Measurements from ENCODE around the gene RPRD1B. TPM values are rescaled to one million over a fixed set of nuclear protein-coding genes. Genes with fewer than 3 reads are reported as not detected.

Gene RPRD1B
- total and polyA plus RNA-seq, 2 of the 13 experiments (the other 11 are each of a cell fraction or from before 2014, with no cell fraction given): 31.1 to 41.5 TPM

GRCh38 chr20:38123021-38123587 is 89.6 kb downstream of the RPRD1B start (continued):
- peak; percentile 46; the same call in 1 of the 2 replicates for TF ChIP-seq MXD3 (CRISPR knock-in tag; IDR thresholded peaks at IDR 0.05)
- TF ChIP-seq ZNF687 (CRISPR knock-in tag; IDR thresholded peaks at IDR 0.05): peak; percentile 46
- no peak for TF ChIP-seq ZKSCAN8 (CRISPR knock-in tag; IDR thresholded peaks at IDR 0.05; ENCODE audit: borderline replicate concordance)
- no peak for TF ChIP-seq CHD4 (IDR thresholded peaks at IDR 0.05; ENCODE audit: borderline replicate concordance, low read length)
- TF ChIP-seq RXRB (CRISPR knock-in tag; IDR thresholded peaks at IDR 0.05; ENCODE audit: borderline replicate concordance): no peak; the same call in 1 of the 2 replicates
- TF ChIP-seq ISL2 (CRISPR knock-in tag; IDR thresholded peaks at IDR 0.05): peak; percentile 73; the same call in 1 of the 2 replicates
- TF ChIP-seq SOX13 (IDR thresholded peaks at IDR 0.05): no peak; the same call in 1 of the 2 replicates
- peak in 1 of 2 experiments; percentile 63; a peak in 2 of 4 replicates for TF ChIP-seq SOX13 (CRISPR knock-in tag; conservative IDR thresholded peaks at IDR 0.05 in 1 of 2, IDR thresholded peaks at IDR 0.05 in 1 of 2)
- TF ChIP-seq SMAD1 (CRISPR knock-in tag; IDR thresholded peaks at IDR 0.05; ENCODE audit: borderline replicate concordance, low read depth): no peak
- no peak for TF ChIP-seq ETS1 (CRISPR knock-in tag; IDR thresholded peaks at IDR 0.05)
- no peak for TF ChIP-seq ZNF451 (CRISPR knock-in tag; IDR thresholded peaks at IDR 0.05)
- TF ChIP-seq ZNF782 (CRISPR knock-in tag; IDR thresholded peaks at IDR 0.05; ENCODE audit: borderline replicate concordance): no peak
- no peak for TF ChIP-seq ZFAT (CRISPR knock-in tag; conservative IDR thresholded peaks at IDR 0.05)
- TF ChIP-seq TBP (CRISPR knock-in tag; IDR thresholded peaks at IDR 0.05): no peak
- TF ChIP-seq TRIM22 (IDR thresholded peaks at IDR 0.05): no peak
- TF ChIP-seq DPF2 (CRISPR knock-in tag; IDR thresholded peaks at IDR 0.05; ENCODE audit: borderline replicate concordance, low read depth): no peak
- no peak for TF ChIP-seq ZNF567 (CRISPR knock-in tag; IDR thresholded peaks at IDR 0.05; ENCODE audit: borderline replicate concordance)
- no peak for TF ChIP-seq HOXA3 (CRISPR knock-in tag; IDR thresholded peaks at IDR 0.05)
- no peak for TF ChIP-seq MAF1 (CRISPR knock-in tag; IDR thresholded peaks at IDR 0.05; ENCODE audit: borderline replicate concordance)
- TF ChIP-seq HMG20B (CRISPR knock-in tag; conservative IDR thresholded peaks at IDR 0.05): 0 out of 2 replicates have a peak, but pooled peaks have one; percentile 22
- TF ChIP-seq SCMH1 (CRISPR knock-in tag; IDR thresholded peaks at IDR 0.05; ENCODE audit: borderline replicate concordance): no peak
- TF ChIP-seq ZNF30 (CRISPR knock-in tag; IDR thresholded peaks at IDR 0.05): no peak
- peak; percentile 37; the same call in 1 of the 2 replicates for TF ChIP-seq ZNF547 (CRISPR knock-in tag; IDR thresholded peaks at IDR 0.05)
- TF ChIP-seq AGO1 (IDR thresholded peaks at IDR 0.05; ENCODE audit: low read depth, low read length, poor library complexity, severe bottlenecking): no peak
